Loucy (cell line): ENCODE data around the gene CLSTN2.

Experiments used
- H2AFZ ChIP-seq: fragments of 200-600 bp; sonication (generic); 2 replicates; pipeline ENCODE4 v1.6.0; 2016; ENCODE audit warnings: antibody characterized with exemption, mild to moderate bottlenecking, low read length, moderate library complexity
- H3F3A ChIP-seq: fragments of 200-600 bp; 2 replicates; pipeline ENCODE4 v1.6.0; 2016; ENCODE audit warnings: antibody characterized with exemption, low read depth, mild to moderate bottlenecking
- H3K27me3 ChIP-seq: fragments of 200-600 bp; sonication (generic); 2 replicates; pipeline ENCODE4 v1.6.1; 2014; ENCODE audit warnings: low read length, mild to moderate bottlenecking; ENCODE audit not compliant: insufficient read depth, poor library complexity, severe bottlenecking
- H3K36me3 ChIP-seq: fragments of 200-600 bp; sonication (generic); 2 replicates; pipeline ENCODE4 v1.6.1; 2016; ENCODE audit warnings: low read length; ENCODE audit not compliant: insufficient read depth
- H3K4me1 ChIP-seq: fragments of 200-600 bp; sonication (generic); 2 replicates; pipeline ENCODE4 v1.5.1; 2014; ENCODE audit warnings: low read length, mild to moderate bottlenecking; ENCODE audit not compliant: insufficient read depth, poor library complexity, severe bottlenecking
- H3K4me2 ChIP-seq: fragments of 200-600 bp; sonication (generic); 2 replicates; pipeline ENCODE4 v1.6.0; 2014; ENCODE audit warnings: antibody characterized with exemption, low read length, low read depth, mild to moderate bottlenecking; ENCODE audit not compliant: poor library complexity, severe bottlenecking
- H3K4me3 ChIP-seq: fragments of 200-600 bp; sonication (generic); 2 replicates; pipeline ENCODE4 v1.5.1; 2014; ENCODE audit warnings: low read length, mild to moderate bottlenecking, mixed read lengths; ENCODE audit not compliant: poor library complexity, severe bottlenecking
- H3K79me2 ChIP-seq: fragments of 200-600 bp; sonication (generic); 2 replicates; pipeline ENCODE4 v1.6.1; 2014; ENCODE audit warnings: low read length; ENCODE audit not compliant: insufficient read depth
- H3K9ac ChIP-seq: fragments of 200-600 bp; sonication (generic); 2 replicates; pipeline ENCODE4 v1.6.0; 2014; ENCODE audit warnings: mild to moderate bottlenecking, low read depth, low read length, moderate library complexity; ENCODE audit not compliant: poor library complexity, severe bottlenecking
- H3K9me2 ChIP-seq: fragments of 200-600 bp; sonication (generic); replicated peaks from 2 replicates; pipeline ENCODE4 v1.6.1; 2016; ENCODE audit warnings: low read depth, low read length, mixed read lengths
- H3K9me3 ChIP-seq: fragments of 200-600 bp; sonication (generic); 2 replicates; pipeline ENCODE4 v1.6.1; 2014; ENCODE audit warnings: mild to moderate bottlenecking, antibody characterized with exemption, low read length, low read depth; ENCODE audit not compliant: insufficient read depth
- H4K20me1 ChIP-seq: fragments of 200-600 bp; sonication (generic); 2 replicates; pipeline ENCODE4 v1.6.0; 2014; ENCODE audit warnings: antibody characterized with exemption, low read length, mild to moderate bottlenecking; ENCODE audit not compliant: insufficient read depth, poor library complexity, severe bottlenecking
- EZH2phosphoT487 ChIP-seq: fragments of 200-600 bp; IDR thresholded peaks from 2 replicates; pipeline ENCODE4 v1.6.1; 2018; ENCODE audit warnings: antibody characterized with exemption, mild to moderate bottlenecking, moderate library complexity, borderline replicate concordance
- TF ChIP-seq, protein P1 (sequence below): fragments of 200-600 bp; sonication (generic); conservative IDR thresholded peaks from 2 replicates; pipeline ENCODE4 v1.5.1; 2014; ENCODE audit warnings: mild to moderate bottlenecking, antibody characterized with exemption, low read length

CLSTN2 gene

DNA sequence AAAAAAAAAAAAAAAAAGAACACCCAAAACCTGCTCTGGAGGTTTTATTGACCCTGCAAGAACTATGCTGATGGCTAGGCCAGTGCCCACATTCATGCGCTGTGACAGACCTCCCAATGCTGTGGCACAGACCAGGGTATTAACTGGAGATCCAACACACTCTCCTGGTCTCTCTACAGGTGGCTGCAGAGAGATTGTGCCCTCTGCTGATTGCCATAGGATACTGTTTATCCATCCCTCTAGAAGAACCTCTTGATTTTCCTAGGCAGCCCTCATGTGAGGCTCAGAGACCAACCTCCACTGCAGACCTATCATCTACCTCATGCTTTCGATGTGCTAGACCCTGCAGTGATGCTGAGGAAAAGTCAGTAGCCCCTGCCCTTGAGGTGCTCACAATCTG is 617.4 kb downstream of the CLSTN2 start:
- Histone ChIP-seq H3F3A (no peaks in the 10 kb centered on the region), H3K4me1 (no peaks in the 10 kb centered on the region), H3K9me2 (no peaks in the 10 kb centered on the region), H4K20me1 (no peaks in the 10 kb centered on the region), H3K36me3 (no peaks in the 10 kb centered on the region), H3K79me2 (no peaks in the 10 kb centered on the region), H3K4me2 (no peak overlapping the region), H2AFZ (no peak overlapping the region), H3K27me3 (no peaks in the 10 kb centered on the region), H3K9ac (no peak overlapping the region), H3K4me3 (no peak overlapping the region), H3K9me3 (no peaks in the 10 kb centered on the region)
- TF ChIP-seq, protein P1, sequence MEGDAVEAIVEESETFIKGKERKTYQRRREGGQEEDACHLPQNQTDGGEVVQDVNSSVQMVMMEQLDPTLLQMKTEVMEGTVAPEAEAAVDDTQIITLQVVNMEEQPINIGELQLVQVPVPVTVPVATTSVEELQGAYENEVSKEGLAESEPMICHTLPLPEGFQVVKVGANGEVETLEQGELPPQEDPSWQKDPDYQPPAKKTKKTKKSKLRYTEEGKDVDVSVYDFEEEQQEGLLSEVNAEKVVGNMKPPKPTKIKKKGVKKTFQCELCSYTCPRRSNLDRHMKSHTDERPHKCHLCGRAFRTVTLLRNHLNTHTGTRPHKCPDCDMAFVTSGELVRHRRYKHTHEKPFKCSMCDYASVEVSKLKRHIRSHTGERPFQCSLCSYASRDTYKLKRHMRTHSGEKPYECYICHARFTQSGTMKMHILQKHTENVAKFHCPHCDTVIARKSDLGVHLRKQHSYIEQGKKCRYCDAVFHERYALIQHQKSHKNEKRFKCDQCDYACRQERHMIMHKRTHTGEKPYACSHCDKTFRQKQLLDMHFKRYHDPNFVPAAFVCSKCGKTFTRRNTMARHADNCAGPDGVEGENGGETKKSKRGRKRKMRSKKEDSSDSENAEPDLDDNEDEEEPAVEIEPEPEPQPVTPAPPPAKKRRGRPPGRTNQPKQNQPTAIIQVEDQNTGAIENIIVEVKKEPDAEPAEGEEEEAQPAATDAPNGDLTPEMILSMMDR: no peak
- no peak for TF ChIP-seq EZH2phosphoT487

DNA sequence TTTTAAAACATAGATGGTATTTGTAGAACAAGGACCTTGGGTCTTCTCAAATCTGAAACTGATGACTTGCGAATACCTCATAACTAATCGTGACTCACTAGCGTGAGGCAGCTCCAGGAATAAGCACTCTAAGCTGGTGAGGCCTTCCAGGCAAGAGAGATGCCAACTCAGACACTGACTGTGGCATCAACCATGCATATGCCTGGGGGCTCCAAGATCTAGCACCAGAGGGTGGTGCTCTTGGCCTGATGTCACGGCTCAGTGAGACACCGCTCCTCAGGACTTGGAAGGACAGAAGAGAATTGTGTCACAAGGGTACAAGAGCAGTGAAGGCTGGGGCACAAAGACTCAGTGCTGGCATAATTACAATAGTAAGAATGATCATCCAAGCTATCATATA is 617.9 kb downstream of the CLSTN2 start:
- no peaks in the 10 kb centered on the region for H3K4me1 ChIP-seq
- H3K4me3 ChIP-seq: no peak overlapping the region
- no peaks in the 10 kb centered on the region for H3K9me3 ChIP-seq
- H2AFZ ChIP-seq: no peak overlapping the region
- H3K36me3 ChIP-seq: no peaks in the 10 kb centered on the region
- H3K4me2 ChIP-seq: no peak overlapping the region
- H4K20me1 ChIP-seq: no peaks in the 10 kb centered on the region
- no peaks in the 10 kb centered on the region for H3K9me2 ChIP-seq
- no peaks in the 10 kb centered on the region for H3K79me2 ChIP-seq
- H3K27me3 ChIP-seq: no peaks in the 10 kb centered on the region
- TF ChIP-seq, protein P1: no peak
- no peak for TF ChIP-seq EZH2phosphoT487
- H3K9ac ChIP-seq: no peak overlapping the region
- H3F3A ChIP-seq: no peaks in the 10 kb centered on the region

DNA sequence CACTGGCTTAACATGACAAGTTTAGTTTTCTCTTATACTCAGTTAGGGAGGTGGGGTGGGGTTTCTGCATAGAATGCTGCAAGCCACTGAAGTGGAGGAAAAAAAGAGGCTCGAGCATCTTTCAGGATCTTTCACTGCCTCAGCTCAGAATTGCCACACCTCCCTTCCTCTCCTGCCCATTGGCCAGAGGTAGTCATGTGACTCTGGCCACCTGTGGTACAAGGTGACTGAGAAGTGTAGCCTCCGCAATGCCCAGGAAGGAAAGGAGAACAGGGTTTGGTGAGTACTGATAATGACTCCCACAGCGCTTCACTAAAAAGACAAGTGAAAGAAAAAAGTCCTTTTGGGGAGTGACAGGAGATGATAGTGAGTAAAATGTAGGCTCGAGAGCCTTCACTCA is 618.6 kb downstream of the CLSTN2 start:
- H3F3A ChIP-seq: no peaks in the 10 kb centered on the region
- TF ChIP-seq, protein P1: no peak
- no peak for TF ChIP-seq EZH2phosphoT487

More for the DNA sequence above, 618.6 kb downstream of the CLSTN2 start:
- H3K4me1 ChIP-seq: no peaks in the 10 kb centered on the region
- no peaks in the 10 kb centered on the region for H3K9me3 ChIP-seq
- H3K27me3 ChIP-seq: no peaks in the 10 kb centered on the region
- H3K4me2 ChIP-seq: no peak overlapping the region
- H3K4me3 ChIP-seq: no peak overlapping the region
- no peaks in the 10 kb centered on the region for H3K9me2 ChIP-seq
- H2AFZ ChIP-seq: no peak overlapping the region
- no peaks in the 10 kb centered on the region for H3K79me2 ChIP-seq
- H4K20me1 ChIP-seq: no peaks in the 10 kb centered on the region
- no peak overlapping the region for H3K9ac ChIP-seq
- no peaks in the 10 kb centered on the region for H3K36me3 ChIP-seq
